ENCODE results near the gene HOXA1. TPM values are rescaled to one million over a fixed set of nuclear protein-coding genes. Genes with fewer than 3 reads are reported as not detected.

The HOXA1 gene
- total RNA-seq, 2 experiments from 2014 or later: 0.14 to 0.22 TPM

- peaks cover 20% of the 10 kb centered on the region for H3K4me1 Mint-ChIP-seq (ENCODE audit: low read depth)
- Histone ChIP-seq H3K36me3 (ENCODE audit: insufficient read depth, low read length) (no peaks in the 10 kb centered on the region), H3K4me3 (ENCODE audit: low read length) (no peak overlapping the region), H3K27ac (ENCODE audit: low read depth in 1 of 2, low read length in 2 of 2) (no peak overlapping the region), H3K27me3 (ENCODE audit: control insufficient read depth in 1 of 2, insufficient read depth in 2 of 2, low read length in 2 of 2) (peaks cover 65 to 87% of the 10 kb centered on the region in 2 experiments), H3K4me1 (ENCODE audit: insufficient read depth, low read length) (peaks cover 40% of the 10 kb centered on the region), H3K9me3 (ENCODE audit: control insufficient read depth in 1 of 2, insufficient read depth in 1 of 2, low read length in 2 of 2) (peaks cover 0 to 10% of the 10 kb centered on the region in 2 experiments)
- TF ChIP-seq CTCF (IDR thresholded peaks at IDR 0.05): no peak
- H3K27me3 Mint-ChIP-seq: peaks cover 87% of the 10 kb centered on the region
- ATAC-seq (ENCODE audit: poor library complexity): no peak
- peaks cover 2% of the 10 kb centered on the region for H3K9me3 Mint-ChIP-seq
- DNase-seq: no peak
- intact Hi-C loops (cut with DNase I, micrococcal nuclease): loop anchor here in 1 of 2 experiments (10.0 kb wide), 2 partner anchors 228 to 1238 kb away; partner anchors contain the start of gene SKAP2
- H3K27ac Mint-ChIP-seq: no peak overlapping the region
- POLR2A ChIA-PET: no interaction called here
- no peaks in the 10 kb centered on the region for H3K36me3 Mint-ChIP-seq (ENCODE audit: low read depth)
- CTCF ChIA-PET: interaction anchor here (0.8 to 1.5 kb wide), 2 partner anchors 9 to 68 kb away, joined by 3 to 4 read pairs; no protein-coding TSS in a partner anchor
- H3K4me3 Mint-ChIP-seq: no peak overlapping the region
Measured at GRCh38 chr7:27092819-27093110, 3.0 kb downstream of the HOXA1 start.

GRCh38 chr7:27091941-27092818, 3.6 kb downstream of the HOXA1 start:
- Histone ChIP-seq H3K9me3 (ENCODE audit: control insufficient read depth in 1 of 2, insufficient read depth in 1 of 2, low read length in 2 of 2) (peaks cover 0 to 12% of the 10 kb centered on the region in 2 experiments), H3K4me1 (ENCODE audit: insufficient read depth, low read length) (peaks cover 36% of the 10 kb centered on the region), H3K27me3 (ENCODE audit: control insufficient read depth in 1 of 2, insufficient read depth in 2 of 2, low read length in 2 of 2) (peaks cover 65 to 87% of the 10 kb centered on the region in 2 experiments), H3K4me3 (ENCODE audit: low read length) (no peak overlapping the region), H3K36me3 (ENCODE audit: insufficient read depth, low read length) (no peaks in the 10 kb centered on the region), H3K27ac (ENCODE audit: low read depth in 1 of 2, low read length in 2 of 2) (no peak overlapping the region)
- H3K4me3 Mint-ChIP-seq: no peak overlapping the region
- H3K27ac Mint-ChIP-seq: no peak overlapping the region
- H3K4me1 Mint-ChIP-seq (ENCODE audit: low read depth): peaks cover 19% of the 10 kb centered on the region
- no peaks in the 10 kb centered on the region for H3K36me3 Mint-ChIP-seq (ENCODE audit: low read depth)
- peaks cover 2% of the 10 kb centered on the region for H3K9me3 Mint-ChIP-seq
- DNase-seq (no peak), ATAC-seq (ENCODE audit: poor library complexity) (no peak)
- intact Hi-C loops (cut with DNase I, micrococcal nuclease): loop anchor here in 1 of 2 experiments (10.0 kb wide), 2 partner anchors 227 to 1237 kb away; partner anchors contain the start of gene SKAP2
- ChIA-PET POLR2A (no interaction called here), CTCF (interaction anchor here (0.8 kb wide), 1 partner anchor 8 kb away, joined by 3 read pairs; no protein-coding TSS in a partner anchor)
- TF ChIP-seq CTCF (IDR thresholded peaks at IDR 0.05): no peak
- H3K27me3 Mint-ChIP-seq: peaks cover 87% of the 10 kb centered on the region

- H3K9me3 Mint-ChIP-seq: peaks cover 2% of the 10 kb centered on the region
- Histone ChIP-seq H3K36me3 (ENCODE audit: insufficient read depth, low read length) (no peaks in the 10 kb centered on the region), H3K4me3 (ENCODE audit: low read length) (no peak overlapping the region), H3K27ac (ENCODE audit: low read depth in 1 of 2, low read length in 2 of 2) (no peak overlapping the region), H3K27me3 (ENCODE audit: control insufficient read depth in 1 of 2, insufficient read depth in 2 of 2, low read length in 2 of 2) (peaks cover 68 to 85% of the 10 kb centered on the region in 2 experiments), H3K9me3 (ENCODE audit: control insufficient read depth in 1 of 2, insufficient read depth in 1 of 2, low read length in 2 of 2) (peaks cover 0 to 12% of the 10 kb centered on the region in 2 experiments), H3K4me1 (ENCODE audit: insufficient read depth, low read length) (peaks cover 26% of the 10 kb centered on the region)
- no peak overlapping the region for H3K27ac Mint-ChIP-seq
- no peak overlapping the region for H3K4me3 Mint-ChIP-seq
- ATAC-seq (ENCODE audit: poor library complexity): no peak
- ChIA-PET POLR2A (interaction anchor here (0.7 kb wide), 1 partner anchor 15 kb away, joined by 3 read pairs; no protein-coding TSS in a partner anchor), CTCF (interaction anchor here (0.7 to 1.0 kb wide), 2 partner anchors 53 to 59 kb away, joined by 3 read pairs; no protein-coding TSS in a partner anchor)
- peaks cover 17% of the 10 kb centered on the region for H3K4me1 Mint-ChIP-seq (ENCODE audit: low read depth)
- no peaks in the 10 kb centered on the region for H3K36me3 Mint-ChIP-seq (ENCODE audit: low read depth)
- H3K27me3 Mint-ChIP-seq: peaks cover 88% of the 10 kb centered on the region
- DNase-seq: no peak
- no peak for TF ChIP-seq CTCF (IDR thresholded peaks at IDR 0.05)
- intact Hi-C loops (cut with DNase I, micrococcal nuclease): loop anchor here in 1 of 2 experiments (10.0 kb wide), 2 partner anchors 226 to 1236 kb away; partner anchors contain the start of gene SKAP2
Measured at GRCh38 chr7:27091105-27091504, 4.7 kb downstream of the HOXA1 start.
